SK-N-SH treated with all-trans-retinoic acid at 6 μM for 48 hours (cell line): ENCODE data around the gene KCNB1.

Experiments
- ARNTL ChIP-seq: fragments of 450-650 bp; formaldehyde crosslinking; IDR thresholded peaks from 2 replicates; pipeline ENCODE4 v1.5.0; 2020; ENCODE audit warnings: low read depth, mild to moderate bottlenecking, moderate library complexity, borderline replicate concordance
- BACH2 ChIP-seq: fragments of 250-450 bp; sonication (Bioruptor Pico); IDR thresholded peaks from 2 replicates; pipeline ENCODE4 v1.9.0; 2021; ENCODE audit warnings: mild to moderate bottlenecking, borderline replicate concordance
- ESRRG ChIP-seq: fragments of 250-450 bp; sonication (Bioruptor Pico); IDR thresholded peaks from 2 replicates; pipeline ENCODE4 v1.6.1; 2021; ENCODE audit warnings: mild to moderate bottlenecking
- ISL1 ChIP-seq: fragments of 250-450 bp; sonication (Bioruptor Pico); IDR thresholded peaks from 2 replicates; pipeline ENCODE4 v2.1.2; 2022; ENCODE audit warnings: mild to moderate bottlenecking, moderate library complexity
- PPARA ChIP-seq: fragments of 250-450 bp; sonication (Bioruptor Pico); IDR thresholded peaks from 2 replicates; pipeline ENCODE4 v1.5.0; 2020; ENCODE audit warnings: mild to moderate bottlenecking, borderline replicate concordance
- RARB ChIP-seq: fragments of 250-450 bp; sonication (Bioruptor Pico); IDR thresholded peaks from 2 replicates; pipeline ENCODE4 v1.8.0; 2021; ENCODE audit warnings: mild to moderate bottlenecking, moderate library complexity
- SNAI2 ChIP-seq: fragments of 250-450 bp; sonication (Bioruptor Pico); IDR thresholded peaks from 2 replicates; pipeline ENCODE4 v1.5.0; 2020; ENCODE audit warnings: mild to moderate bottlenecking, moderate library complexity
- ZC3H10 ChIP-seq: fragments of 250-450 bp; sonication (Bioruptor Pico); IDR thresholded peaks from 2 replicates; pipeline ENCODE4 v1.5.1; 2021; ENCODE audit warnings: mild to moderate bottlenecking, moderate library complexity
- ZFP3 ChIP-seq: fragments of 250-450 bp; sonication (Bioruptor Pico); IDR thresholded peaks from 2 replicates; pipeline ENCODE4 v1.5.0; 2020; ENCODE audit warnings: mild to moderate bottlenecking, moderate library complexity
- TF ChIP-seq, protein P1 (sequence below): fragments of 250-450 bp; sonication (Bioruptor Pico); IDR thresholded peaks from 2 replicates; pipeline ENCODE4 v1.8.0; 2020; ENCODE audit warnings: mild to moderate bottlenecking, moderate library complexity, borderline replicate concordance
- TF ChIP-seq, protein P2 (sequence below): fragments of 250-450 bp; sonication (Bioruptor Pico); IDR thresholded peaks from 2 replicates; pipeline ENCODE4 v1.8.0; 2021; ENCODE audit warnings: low read depth, mild to moderate bottlenecking, moderate library complexity, borderline replicate concordance

- no peak for TF ChIP-seq SNAI2
- TF ChIP-seq, protein P1, sequence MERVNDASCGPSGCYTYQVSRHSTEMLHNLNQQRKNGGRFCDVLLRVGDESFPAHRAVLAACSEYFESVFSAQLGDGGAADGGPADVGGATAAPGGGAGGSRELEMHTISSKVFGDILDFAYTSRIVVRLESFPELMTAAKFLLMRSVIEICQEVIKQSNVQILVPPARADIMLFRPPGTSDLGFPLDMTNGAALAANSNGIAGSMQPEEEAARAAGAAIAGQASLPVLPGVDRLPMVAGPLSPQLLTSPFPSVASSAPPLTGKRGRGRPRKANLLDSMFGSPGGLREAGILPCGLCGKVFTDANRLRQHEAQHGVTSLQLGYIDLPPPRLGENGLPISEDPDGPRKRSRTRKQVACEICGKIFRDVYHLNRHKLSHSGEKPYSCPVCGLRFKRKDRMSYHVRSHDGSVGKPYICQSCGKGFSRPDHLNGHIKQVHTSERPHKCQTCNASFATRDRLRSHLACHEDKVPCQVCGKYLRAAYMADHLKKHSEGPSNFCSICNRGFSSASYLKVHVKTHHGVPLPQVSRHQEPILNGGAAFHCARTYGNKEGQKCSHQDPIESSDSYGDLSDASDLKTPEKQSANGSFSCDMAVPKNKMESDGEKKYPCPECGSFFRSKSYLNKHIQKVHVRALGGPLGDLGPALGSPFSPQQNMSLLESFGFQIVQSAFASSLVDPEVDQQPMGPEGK (CRISPR knock-in tag): no peak
- no peak for TF ChIP-seq PPARA
- no peak for TF ChIP-seq ARNTL (CRISPR knock-in tag)
- TF ChIP-seq ESRRG (CRISPR knock-in tag): no peak
- no peak for TF ChIP-seq BACH2
- no peak for TF ChIP-seq ZFP3 (CRISPR knock-in tag)
- no peak for TF ChIP-seq ISL1
- TF ChIP-seq ZC3H10 (CRISPR knock-in tag): no peak
- TF ChIP-seq, protein P2, sequence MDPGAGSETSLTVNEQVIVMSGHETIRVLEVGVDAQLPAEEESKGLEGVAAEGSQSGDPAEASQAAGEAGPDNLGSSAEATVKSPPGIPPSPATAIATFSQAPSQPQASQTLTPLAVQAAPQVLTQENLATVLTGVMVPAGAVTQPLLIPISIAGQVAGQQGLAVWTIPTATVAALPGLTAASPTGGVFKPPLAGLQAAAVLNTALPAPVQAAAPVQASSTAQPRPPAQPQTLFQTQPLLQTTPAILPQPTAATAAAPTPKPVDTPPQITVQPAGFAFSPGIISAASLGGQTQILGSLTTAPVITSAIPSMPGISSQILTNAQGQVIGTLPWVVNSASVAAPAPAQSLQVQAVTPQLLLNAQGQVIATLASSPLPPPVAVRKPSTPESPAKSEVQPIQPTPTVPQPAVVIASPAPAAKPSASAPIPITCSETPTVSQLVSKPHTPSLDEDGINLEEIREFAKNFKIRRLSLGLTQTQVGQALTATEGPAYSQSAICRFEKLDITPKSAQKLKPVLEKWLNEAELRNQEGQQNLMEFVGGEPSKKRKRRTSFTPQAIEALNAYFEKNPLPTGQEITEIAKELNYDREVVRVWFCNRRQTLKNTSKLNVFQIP (CRISPR knock-in tag): no peak
- no peak for TF ChIP-seq RARB (CRISPR knock-in tag)
Observed at GRCh38 chr20:49523767-49524360, 41.4 kb upstream of the KCNB1 start.
